K562 (cell line): ENCODE data around the gene BPIFB6. TPM values are rescaled to one million over a fixed set of nuclear protein-coding genes. Genes with fewer than 3 reads are reported as not detected.

Experiments
- ATAC-seq: fragments of 200-7000 bp; cut with Tn5 transposase; 3 replicates; pipeline ENCODE4 v1.9.1; 2020; ENCODE audit warnings: moderate library complexity
- BruUV-seq: library from RNA; stranded (reverse); fragments of 400-500 nt; replicated peaks from 2 replicates; lab custom pipeline; 2021; lab: Mats Ljungman, UMichigan
- CTCF ChIA-PET: fragments of 300-600 bp; formaldehyde crosslinking; extraction: SDS; loops from one replicate; lab custom pipeline; 2021; ENCODE audit warnings: low intra/inter-chr PET ratio; lab: Yijun Ruan, JAX
- POLR2A ChIA-PET: fragments of 300-600, 350-650 bp; sonication (Branson Sonifier 250); formaldehyde crosslinking; extraction: SDS; loops from one replicate; lab custom pipeline; 2021; ENCODE audit warnings: antibody characterized with exemption, inconsistent platforms; lab: Yijun Ruan, JAX
- DNase-seq, 4 experiments: peaks; one replicate each; pipeline versions ENCODE4 v3.0.0 to v3.0.0-alpha.2; 2011 to 2018; ENCODE audit warnings: low spot score in 3 of 4, mixed read lengths in 3 of 4; ENCODE audit errors: extremely low read depth in 1 of 4
- FAIRE-seq: peaks from 2 replicates; lab custom pipeline; 2011; peaks lifted over from hg19 to GRCh38; lab: Jason Lieb, UNC
- H2AFZ ChIP-seq: 2 replicates; pipeline ENCODE4 v1.6.0; 2011; ENCODE audit warnings: low read depth, low read length, control low read depth, inconsistent platforms
- H3K27ac ChIP-seq: fragments of 200-600 bp; 3 replicates; pipeline ENCODE4 v1.8.0; 2011; ENCODE audit warnings: low read depth, mild to moderate bottlenecking, control low read depth, inconsistent platforms, low read length, moderate library complexity, mixed read lengths; ENCODE audit errors: extremely low read depth
- H3K27me3 ChIP-seq, 2 experiments: fragments of 300-600 bp in 1 of 2; 2 replicates in 1 of 2; 3 replicates in 1 of 2; pipeline versions ENCODE4 v1.6.0 to v1.8.0; 2011; ENCODE audit warnings: inconsistent platforms in 2 of 2, low read length in 2 of 2, mild to moderate bottlenecking in 1 of 2, mixed read lengths in 1 of 2, moderate library complexity in 1 of 2; ENCODE audit not compliant: control insufficient read depth in 2 of 2, insufficient read depth in 2 of 2
- H3K36me3 ChIP-seq: fragments of 300-600 bp; 3 replicates; pipeline ENCODE4 v1.8.0; 2011; ENCODE audit warnings: mild to moderate bottlenecking, low read length, inconsistent platforms; ENCODE audit not compliant: control insufficient read depth, insufficient read depth
- H3K4me1 ChIP-seq, 2 experiments: fragments of 200-600 bp in 1 of 2; replicated peaks in 1 of 2; 2 replicates in 1 of 2; 3 replicates in 1 of 2; pipeline versions ENCODE4 v1.5.1 to v1.8.0; 2011; ENCODE audit warnings: inconsistent platforms in 2 of 2, low read length in 2 of 2, mild to moderate bottlenecking in 1 of 2, mixed read lengths in 1 of 2, moderate library complexity in 1 of 2; ENCODE audit not compliant: control insufficient read depth in 2 of 2, insufficient read depth in 2 of 2
- H3K4me2 ChIP-seq: 2 replicates; pipeline ENCODE4 v1.6.1; 2011; ENCODE audit warnings: low read length, control low read depth, inconsistent platforms, mixed read lengths; ENCODE audit not compliant: insufficient read depth
- H3K4me3 ChIP-seq: fragments of 200-600 bp; sonication (generic), shearing (Covaris generic); 2 replicates; pipeline ENCODE4 v1.5.1; 2016; ENCODE audit warnings: control low read depth, inconsistent platforms
- H3K79me2 ChIP-seq: fragments of 200-600 bp; 3 replicates; pipeline ENCODE4 v1.8.0; 2011; ENCODE audit warnings: low read length, inconsistent platforms; ENCODE audit not compliant: control insufficient read depth, insufficient read depth
- H3K9ac ChIP-seq, 2 experiments: 2 replicates each; pipeline versions ENCODE4 v1.6.0 to v1.6.1; 2011; ENCODE audit warnings: low read depth in 2 of 2, low read length in 2 of 2, control low read depth in 1 of 2, inconsistent platforms in 1 of 2, mild to moderate bottlenecking in 1 of 2, mixed read lengths in 1 of 2; ENCODE audit not compliant: insufficient read depth in 1 of 2
- H3K9me1 ChIP-seq: one replicate; pipeline ENCODE4 v1.6.0; 2011; ENCODE audit warnings: inconsistent platforms, mild to moderate bottlenecking, low read length, moderate library complexity; ENCODE audit not compliant: control insufficient read depth, insufficient read depth
- H3K9me3 ChIP-seq: replicated peaks from 2 replicates; pipeline ENCODE4 v1.5.1; 2011; ENCODE audit warnings: low read depth, low read length, inconsistent platforms; ENCODE audit not compliant: control insufficient read depth, insufficient read depth
- H4K20me1 ChIP-seq: replicated peaks from 2 replicates; pipeline ENCODE4 v1.6.1; 2011; ENCODE audit warnings: low read length, inconsistent platforms, mixed read lengths; ENCODE audit not compliant: control insufficient read depth, insufficient read depth
- ARID2 ChIP-seq: fragments of 450-650 bp; IDR thresholded peaks from 2 replicates; pipeline ENCODE4 v1.6.1; 2017; ENCODE audit warnings: antibody characterized with exemption, mild to moderate bottlenecking
- ARID3A ChIP-seq: IDR thresholded peaks from 2 replicates; pipeline ENCODE4 v1.6.1; 2012; ENCODE audit warnings: low read depth, low read length, improper control_type of control experiment, borderline replicate concordance
- ATF3 ChIP-seq, 2 experiments: fragments of 450-650 bp in 1 of 2; sonication (generic) in 1 of 2; formaldehyde crosslinking in 1 of 2; IDR thresholded peaks in 1 of 2; conservative IDR thresholded peaks in 1 of 2; 2 replicates each; pipeline versions ENCODE4 v1.6.1 to v1.8.1; 2016 to 2023; ENCODE audit warnings: mild to moderate bottlenecking in 2 of 2, moderate library complexity in 2 of 2, inconsistent platforms in 1 of 2, missing genetic modification reagents in 1 of 2
- CREB3L1 ChIP-seq: fragments of 450-650 bp; IDR thresholded peaks from 2 replicates; pipeline ENCODE4 v1.6.1; 2014; ENCODE audit warnings: low read depth, mild to moderate bottlenecking, moderate library complexity, borderline replicate concordance
- MLLT1 ChIP-seq, 2 experiments: fragments of 450-650 bp; IDR thresholded peaks; 2 replicates each; pipeline ENCODE4 v1.6.1; 2016
- PML ChIP-seq: IDR thresholded peaks from 2 replicates; pipeline ENCODE4 v1.6.1; 2012; ENCODE audit warnings: low read length, inconsistent platforms
- RAD21 ChIP-seq, 2 experiments: fragments of 250-450 bp in 1 of 2; fragments of 450-650 bp in 1 of 2; sonication (Bioruptor Pico) in 1 of 2; formaldehyde crosslinking in 1 of 2; IDR thresholded peaks in 1 of 2; conservative IDR thresholded peaks in 1 of 2; 2 replicates each; pipeline versions ENCODE4 v1.4.0 to v1.8.0; 2020 to 2022; ENCODE audit warnings: mild to moderate bottlenecking in 2 of 2, moderate library complexity in 1 of 2
- RBM25 ChIP-seq: fragments of 200-400 bp; formaldehyde crosslinking; IDR thresholded peaks from 2 replicates; pipeline ENCODE4 v1.6.1; 2018; ENCODE audit warnings: low read length, low read depth, moderate library complexity; ENCODE audit not compliant: severe bottlenecking
- ZNF224 ChIP-seq: sonication (generic); formaldehyde crosslinking; IDR thresholded peaks from 2 replicates; pipeline ENCODE4 v1.8.0; 2022; ENCODE audit warnings: mild to moderate bottlenecking, missing genetic modification reagents
- ZNF3 ChIP-seq: fragments of 250-450 bp; sonication (Bioruptor Pico); IDR thresholded peaks from 2 replicates; pipeline ENCODE4 v1.5.0; 2021; ENCODE audit warnings: mild to moderate bottlenecking, moderate library complexity
- WGBS: fragments of 100-300 bp; shearing (Covaris generic); methylation state at CpG from one replicate; pipeline ENCODE4 v1.1.6; 2016; ENCODE audit warnings: low coverage, mixed read lengths; ENCODE audit not compliant: insufficient coverage; ENCODE audit errors: missing lambda C conversion rate; 5-methylcytosine and 5-hydroxymethylcytosine counted together
- in situ Hi-C: fragments of 300-500 bp; cut with MboI; formaldehyde crosslinking; loops from 4 replicates; pipeline ENCODE4 v1.15.0; 2018; ENCODE audit warnings: inconsistent platforms, mixed read lengths
- intact Hi-C: fragments of 100-400 bp; cut with micrococcal nuclease; formaldehyde crosslinking; loops from 2 replicates; pipeline ENCODE4 v1.14.2; 2022
- polyA plus RNA-seq, 8 experiments: library from polyadenylated mRNA; depleted of rRNA in 4 of 8; stranded (reverse) in 5 of 8; unstranded in 3 of 8; fragments of >200 nt; fragmentation: Nextera tagmentation in 2 of 8; fragmentation: Illumina TruSeq in 1 of 8; extraction: Ambion mirVana in 2 of 8; extraction: Trizol in 1 of 8; gene quantifications; 2 replicates each; pipeline versions ENCODE4 v1.2.1 to v1.2.3, GENCODE V29; 2011 to 2014; ENCODE audit warnings: inconsistent platforms in 1 of 8, missing spikeins in 1 of 8
- total RNA-seq, 7 experiments: library from RNA; depleted of rRNA in 6 of 7; stranded (reverse); fragments of >200 nt in 6 of 7; fragmentation: Illumina TruSeq in 2 of 7; extraction: Trizol in 2 of 7; gene quantifications; 2 replicates each; pipeline versions ENCODE4 v1.2.1 to v1.2.3, GENCODE V29; 2011 to 2021; ENCODE audit warnings: low replicate concordance in 1 of 7

Gene BPIFB6
- total and polyA plus RNA-seq, 9 of the 15 experiments (the other 6 are each of a cell fraction or from before 2014, with no cell fraction given), result not detected

GRCh38 chr20:33075281-33075680 lies 43.8 kb downstream of the BPIFB6 start (continued):
- TF ChIP-seq ARID2 (no peak), PML (no peak), ZNF224 (no peak)
- TF ChIP-seq, all 486 proteins: peak for 0

- DNase-seq (no peak), FAIRE-seq (no peak), ATAC-seq (no peak)
- CTCF ChIA-PET, result no interaction called here
- H3K9ac ChIP-seq, result no peak overlapping the region
- peaks cover 0 to 7% of the 10 kb centered on the region in 2 experiments; a peak in 2 of 5 replicates for H3K27me3 ChIP-seq
- in situ Hi-C loops (no loop called here), intact Hi-C loops (no loop called here)
- H3K79me2 ChIP-seq, result no peaks in the 10 kb centered on the region
- POLR2A ChIA-PET, result no interaction called here
- no peak overlapping the region for H3K27ac ChIP-seq
- no peaks in the 10 kb centered on the region for H3K36me3 ChIP-seq
- no peaks in the 10 kb centered on the region for H3K4me1 ChIP-seq
- no TSS peak for BruUV-seq
- no peak overlapping the region for H2AFZ ChIP-seq
- H4K20me1 ChIP-seq, result no peaks in the 10 kb centered on the region
- H3K9me1 ChIP-seq, result no peaks in the 10 kb centered on the region
- WGBS, result 1% methylated on average over 6 of the region's 6 CpGs
- no peaks in the 10 kb centered on the region for H3K9me3 ChIP-seq
- no peak overlapping the region for H3K4me2 ChIP-seq
- no peak overlapping the region for H3K4me3 ChIP-seq
- TF ChIP-seq ZNF3 (CRISPR knock-in tag) (no peak), RAD21 (CRISPR knock-in tag; conservative IDR thresholded peaks at IDR 0.05 in 1 of 2, IDR thresholded peaks at IDR 0.05 in 1 of 2) (peak in 1 of 2 experiments; percentile 26; a peak in 2 of 4 replicates), ATF3 (IDR thresholded peaks at IDR 0.05) (peak; percentile 43; the same call in 1 of the 2 replicates), ATF3 (CRISPR knock-in tag; conservative IDR thresholded peaks at IDR 0.05) (no peak), RBM25 (peak; percentile 54), CREB3L1 (no peak), ARID3A (no peak), MLLT1 (IDR thresholded peaks at IDR 0.05) (no peak)
Measured at GRCh38 chr20:33076662-33077372, 45.4 kb downstream of the BPIFB6 start.
